Stimulated activated CD4-positive, alpha-beta T cell treated with anti-CD3 and anti-CD28 coated beads, TNF-alpha, amount 100 ng/mL, for 1 hour (primary cell): Measurements from ENCODE around the gene SFT2D2.

Source experiments
- DNase-seq, 3 donors: peaks; one replicate each; pipeline ENCODE4 v3.0.0-alpha.2; 2020; ENCODE audit warnings: low read depth in 3 of 3, low spot score in 1 of 3

The SFT2D2 gene

GRCh38 chr1:168301664-168302320 lies 76.0 kb downstream of the SFT2D2 start:
- DNase-seq: no peak
